GM10266 (cell line): Measurements from ENCODE around the gene GAS2.

ENCODE experiments used
- DNase-seq: peaks from one replicate; pipeline ENCODE4 v3.0.0; 2012; ENCODE audit errors: extremely low spot score
- CTCF ChIP-seq: IDR thresholded peaks from 2 replicates; pipeline ENCODE4 v1.5.1; 2012; ENCODE audit warnings: mild to moderate bottlenecking, low read depth; ENCODE audit not compliant: control insufficient read depth, insufficient read depth; ENCODE audit errors: missing control alignments

GAS2 gene

GRCh38 chr11:22742157-22742613, 75.8 kb downstream of the GAS2 start:
- no peak for DNase-seq
- TF ChIP-seq CTCF = no peak

- no peak for DNase-seq
Measured at GRCh38 chr11:22749536-22749935, 83.1 kb downstream of the GAS2 start.

GRCh38 chr11:22752908-22753310, 86.5 kb downstream of the GAS2 start:
- no peak for DNase-seq
- no peak for TF ChIP-seq CTCF

More at GRCh38 chr11:22749536-22749935, 83.1 kb downstream of the GAS2 start:
- no peak for TF ChIP-seq CTCF

- DNase-seq = no peak
- no peak for TF ChIP-seq CTCF
Measured at GRCh38 chr11:22753416-22753815, 87.0 kb downstream of the GAS2 start.

- no peak for TF ChIP-seq CTCF
- DNase-seq = no peak
Measured at GRCh38 chr11:22761066-22761465, 94.7 kb downstream of the GAS2 start.

- DNase-seq = no peak
- no peak for TF ChIP-seq CTCF
Measured at GRCh38 chr11:22763166-22763565, 96.8 kb downstream of the GAS2 start.

- DNase-seq = no peak
- no peak for TF ChIP-seq CTCF
Measured at GRCh38 chr11:22764735-22765134, 98.3 kb downstream of the GAS2 start.
